Measurements from ENCODE around the gene COX8A. TPM values are rescaled to one million over a fixed set of nuclear protein-coding genes. Genes with fewer than 3 reads are reported as not detected.

COX8A gene
- total RNA-seq, 1 donor from 2014 or later = 212 TPM

DNA sequence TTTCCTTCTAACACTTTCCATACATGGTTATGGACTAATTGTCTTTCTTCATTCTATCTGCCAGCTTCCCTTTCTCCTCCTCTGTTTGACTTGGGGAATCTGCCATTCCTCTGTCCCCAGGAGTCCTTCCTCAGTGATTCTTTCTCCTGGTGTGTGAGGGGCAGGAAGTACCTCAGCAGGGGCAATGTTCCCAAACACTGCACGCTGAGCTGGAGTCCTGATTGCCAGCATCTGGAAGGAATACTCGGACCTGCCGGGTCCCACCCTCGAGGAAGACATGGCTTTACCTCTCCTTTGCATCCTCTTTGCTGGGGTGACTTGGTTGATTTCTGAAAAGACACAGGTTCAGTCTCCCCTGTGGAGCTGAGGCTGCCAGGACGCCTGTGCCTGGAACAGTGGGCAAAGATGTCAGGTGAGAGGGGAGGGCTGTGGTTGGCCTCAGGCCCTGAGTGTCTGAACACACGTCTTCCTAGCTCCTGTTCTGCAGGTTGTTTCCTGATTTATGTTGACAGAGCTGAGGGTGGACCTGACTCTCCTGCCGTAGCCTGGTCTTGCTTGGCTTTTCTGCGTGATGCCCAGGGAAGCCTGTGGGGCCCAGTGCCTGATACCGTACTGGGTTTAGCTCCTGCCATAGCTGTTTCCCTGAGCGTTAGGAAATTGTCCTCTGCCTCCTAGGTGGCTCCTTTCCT is 4.3 kb downstream of the COX8A start:
- DNase-seq (no peak), ATAC-seq (no peak)
- no peak overlapping the region for H3K4me3 ChIP-seq
- H3K27ac ChIP-seq = no peak overlapping the region
- H3K4me1 ChIP-seq = peaks cover 16% of the 10 kb centered on the region
- intact Hi-C loops (cut with DNase I) = no loop called here
- TF ChIP-seq, protein P1, sequence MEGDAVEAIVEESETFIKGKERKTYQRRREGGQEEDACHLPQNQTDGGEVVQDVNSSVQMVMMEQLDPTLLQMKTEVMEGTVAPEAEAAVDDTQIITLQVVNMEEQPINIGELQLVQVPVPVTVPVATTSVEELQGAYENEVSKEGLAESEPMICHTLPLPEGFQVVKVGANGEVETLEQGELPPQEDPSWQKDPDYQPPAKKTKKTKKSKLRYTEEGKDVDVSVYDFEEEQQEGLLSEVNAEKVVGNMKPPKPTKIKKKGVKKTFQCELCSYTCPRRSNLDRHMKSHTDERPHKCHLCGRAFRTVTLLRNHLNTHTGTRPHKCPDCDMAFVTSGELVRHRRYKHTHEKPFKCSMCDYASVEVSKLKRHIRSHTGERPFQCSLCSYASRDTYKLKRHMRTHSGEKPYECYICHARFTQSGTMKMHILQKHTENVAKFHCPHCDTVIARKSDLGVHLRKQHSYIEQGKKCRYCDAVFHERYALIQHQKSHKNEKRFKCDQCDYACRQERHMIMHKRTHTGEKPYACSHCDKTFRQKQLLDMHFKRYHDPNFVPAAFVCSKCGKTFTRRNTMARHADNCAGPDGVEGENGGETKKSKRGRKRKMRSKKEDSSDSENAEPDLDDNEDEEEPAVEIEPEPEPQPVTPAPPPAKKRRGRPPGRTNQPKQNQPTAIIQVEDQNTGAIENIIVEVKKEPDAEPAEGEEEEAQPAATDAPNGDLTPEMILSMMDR (IDR thresholded peaks at IDR 0.05) = no peak
- H3K9me3 ChIP-seq = no peaks in the 10 kb centered on the region
- no peaks in the 10 kb centered on the region for H3K27me3 ChIP-seq (ENCODE audit: low read depth)
- peaks cover 13% of the 10 kb centered on the region for H3K36me3 ChIP-seq

DNA sequence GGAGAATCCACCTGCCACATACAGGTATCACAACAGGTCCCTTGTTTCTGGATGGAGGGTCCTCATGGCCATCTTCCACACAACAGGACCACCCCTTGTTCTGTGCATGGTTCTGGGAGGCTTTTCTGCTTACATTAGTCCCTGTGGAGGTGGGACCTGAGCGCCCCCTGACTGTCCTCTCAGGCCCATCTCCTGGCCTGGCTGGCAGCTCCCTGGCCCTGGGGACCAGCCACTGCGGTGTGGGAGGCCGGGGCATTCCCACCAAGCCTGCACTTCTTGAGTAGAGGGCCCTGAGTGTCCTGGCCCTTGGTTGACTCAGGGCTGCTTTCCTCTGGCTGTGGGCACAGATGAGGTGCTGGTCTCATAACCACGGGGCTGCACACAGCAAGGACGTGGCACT is 5.0 kb downstream of the COX8A start:
- TF ChIP-seq, protein P1 (IDR thresholded peaks at IDR 0.05) = no peak
- Histone ChIP-seq H3K9me3 (no peaks in the 10 kb centered on the region), H3K27ac (no peak overlapping the region), H3K4me1 (peaks cover 16% of the 10 kb centered on the region), H3K36me3 (peaks cover 13% of the 10 kb centered on the region), H3K4me3 (no peak overlapping the region), H3K27me3 (ENCODE audit: low read depth) (no peaks in the 10 kb centered on the region)
- intact Hi-C loops (cut with DNase I) = no loop called here
- DNase-seq (no peak), ATAC-seq (no peak)

DNA sequence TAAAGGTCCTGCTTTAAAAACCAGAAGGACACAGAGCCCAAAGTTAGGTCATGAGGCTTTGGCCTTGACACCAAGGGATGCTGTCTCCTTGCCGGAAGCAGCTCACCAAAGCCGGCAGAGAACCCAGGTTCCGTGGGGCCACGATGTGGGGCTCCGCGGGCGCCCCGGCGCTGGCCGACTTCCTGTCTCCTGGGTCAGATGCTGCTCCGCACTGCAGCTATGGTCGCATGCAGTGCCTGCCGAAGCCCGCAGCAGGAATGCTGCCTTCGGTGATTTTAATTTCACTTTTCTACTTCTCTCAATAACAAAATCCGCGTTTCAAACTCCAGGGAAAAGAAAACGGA is 11.4 kb downstream of the COX8A start:
- peaks cover 25% of the 10 kb centered on the region for H3K4me1 ChIP-seq
- peaks cover 26% of the 10 kb centered on the region for H3K36me3 ChIP-seq
- no peaks in the 10 kb centered on the region for H3K9me3 ChIP-seq
- intact Hi-C loops (cut with DNase I) = no loop called here
- peak overlapping the region; percentile 92 for H3K27ac ChIP-seq
- DNase-seq (peak; percentile 72), ATAC-seq (peak; percentile 65 to 67)
- no peaks in the 10 kb centered on the region for H3K27me3 ChIP-seq (ENCODE audit: low read depth)
- H3K4me3 ChIP-seq = peak overlapping the region; percentile 94
- TF ChIP-seq, protein P1 (IDR thresholded peaks at IDR 0.05) = no peak

DNA sequence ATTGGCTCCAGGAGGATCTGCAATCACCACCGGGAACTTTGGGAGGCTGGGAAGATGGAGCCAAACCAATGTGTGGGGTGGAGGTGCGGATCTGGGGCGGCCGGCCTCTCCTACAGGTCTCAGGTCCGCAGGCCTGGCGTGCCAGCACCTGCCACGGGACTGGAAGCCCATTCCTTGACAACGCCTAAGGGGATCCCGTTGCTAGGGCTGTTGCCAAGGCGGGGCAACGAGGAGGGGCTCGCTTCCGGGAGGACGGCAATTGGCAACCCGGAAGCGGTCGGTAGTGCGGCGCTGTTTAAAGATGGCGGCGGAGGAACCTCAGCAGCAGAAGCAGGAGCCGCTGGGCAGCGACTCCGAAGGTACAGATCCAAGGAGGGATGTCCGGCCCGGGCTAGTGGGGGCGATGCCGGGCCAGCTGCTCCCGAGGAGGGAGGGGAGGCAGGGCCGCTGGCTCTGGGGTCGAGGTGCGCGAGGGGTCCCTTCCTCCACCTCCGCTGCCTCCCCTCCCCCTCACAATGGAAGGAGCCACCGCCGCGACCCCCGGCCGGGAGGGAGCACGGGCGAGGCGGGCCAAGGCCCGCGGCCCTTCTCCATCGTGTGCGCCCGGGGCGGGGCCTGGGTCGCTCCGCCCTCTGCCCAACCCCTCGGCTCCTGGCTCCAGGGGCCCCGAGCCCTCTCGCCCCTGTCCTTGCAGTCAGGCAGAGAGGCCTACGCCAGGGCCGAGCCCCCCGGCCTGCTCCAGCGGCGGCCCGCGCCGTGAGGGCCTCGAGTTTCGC is 11.9 kb downstream of the COX8A start, which contains the start of gene OTUB1:
OTUB1 (plus strand) TSS at position 283 of the 776 bp plus-strand sequence; CDS start at position 302, 19 bp downstream.
- DNase-seq = peak; percentile 96
- ATAC-seq = peak; percentile 96 to 98
- no peaks in the 10 kb centered on the region for H3K9me3 ChIP-seq
- TF ChIP-seq, protein P1 (IDR thresholded peaks at IDR 0.05) = no peak
- no peaks in the 10 kb centered on the region for H3K27me3 ChIP-seq (ENCODE audit: low read depth)
- H3K36me3 ChIP-seq = peaks cover 32% of the 10 kb centered on the region
- H3K4me1 ChIP-seq = peaks cover 25% of the 10 kb centered on the region
- peak within 1 kb of the TSS; percentile 94 for H3K4me3 ChIP-seq
- intact Hi-C loops (cut with DNase I) = no loop called here
- H3K27ac ChIP-seq = peak within 1 kb of the TSS; percentile 92

DNA sequence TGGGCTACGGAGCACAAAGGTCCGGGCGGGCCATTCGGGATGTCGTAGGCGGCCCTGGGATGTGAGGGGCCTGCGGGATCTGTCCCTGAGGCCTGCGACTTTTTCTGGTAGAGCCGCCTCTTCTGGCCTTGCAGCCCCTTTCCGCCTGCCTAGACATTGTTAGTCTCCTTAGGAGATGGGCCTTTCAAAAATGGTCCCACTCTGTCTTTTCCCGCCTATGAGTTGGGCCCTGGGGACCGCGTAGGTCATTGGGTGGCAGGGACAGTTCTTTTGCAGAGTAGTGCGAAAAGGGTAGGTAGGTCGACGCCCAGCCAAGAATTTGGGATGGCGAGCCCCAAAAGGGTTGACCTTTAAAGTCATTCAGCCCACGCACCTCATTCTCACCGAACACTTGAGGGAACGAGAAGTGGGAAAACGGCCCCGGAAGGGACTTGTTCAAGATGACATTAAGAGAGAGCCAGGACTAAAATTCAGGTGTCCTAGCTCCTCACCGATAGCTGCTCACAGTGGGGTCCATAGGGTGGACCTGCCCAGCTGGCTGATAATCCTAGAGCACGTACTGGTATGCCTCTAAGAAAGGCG is 12.6 kb downstream of the COX8A start:
- H3K27ac ChIP-seq = peak overlapping the region; percentile 92
- TF ChIP-seq, protein P1 (IDR thresholded peaks at IDR 0.05) = no peak
- ATAC-seq = peak in 1 of 2 donors; percentile 1
- DNase-seq = no peak
- H3K9me3 ChIP-seq = no peaks in the 10 kb centered on the region
- peak overlapping the region; percentile 94 for H3K4me3 ChIP-seq
- peaks cover 39% of the 10 kb centered on the region for H3K36me3 ChIP-seq
- peaks cover 25% of the 10 kb centered on the region for H3K4me1 ChIP-seq
- intact Hi-C loops (cut with DNase I) = no loop called here
- H3K27me3 ChIP-seq (ENCODE audit: low read depth) = no peaks in the 10 kb centered on the region
